DMS114 treated with DMSO at 0.1 percent for 48 hours (cell line): Measurements from ENCODE around the gene ANK2.
"Not testable (repeated sequence)": the region's sequence is repeated elsewhere in the genome, so short reads cannot be mapped to it uniquely, and the experiment has no call there.

ENCODE experiments used
- DNase-seq: peaks from one replicate; lab custom pipeline; 2025; ENCODE audit not compliant: unreplicated experiment; lab: John Stamatoyannopoulos, UW

ANK2 gene

DNA sequence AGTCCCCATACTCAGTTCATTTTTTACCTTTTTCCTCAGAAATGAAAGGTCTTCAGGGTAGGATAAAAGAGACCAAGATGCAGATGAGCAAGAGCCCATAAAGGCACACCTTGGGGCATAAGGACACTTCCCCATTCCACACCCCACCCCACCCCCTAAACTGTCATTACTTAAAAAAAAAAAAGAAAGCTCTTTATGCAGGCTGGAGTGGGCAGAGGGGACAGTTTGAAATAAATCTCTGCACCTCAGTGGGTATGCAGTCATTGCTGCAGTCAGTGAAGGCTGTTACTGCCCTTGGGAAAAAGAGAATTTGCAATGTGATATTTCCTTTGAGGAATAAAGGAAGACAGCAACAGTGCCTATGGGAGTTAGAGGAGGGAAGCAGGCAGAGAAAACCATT is 137.5 kb downstream of the ANK2 start:
- no peak for DNase-seq

DNA sequence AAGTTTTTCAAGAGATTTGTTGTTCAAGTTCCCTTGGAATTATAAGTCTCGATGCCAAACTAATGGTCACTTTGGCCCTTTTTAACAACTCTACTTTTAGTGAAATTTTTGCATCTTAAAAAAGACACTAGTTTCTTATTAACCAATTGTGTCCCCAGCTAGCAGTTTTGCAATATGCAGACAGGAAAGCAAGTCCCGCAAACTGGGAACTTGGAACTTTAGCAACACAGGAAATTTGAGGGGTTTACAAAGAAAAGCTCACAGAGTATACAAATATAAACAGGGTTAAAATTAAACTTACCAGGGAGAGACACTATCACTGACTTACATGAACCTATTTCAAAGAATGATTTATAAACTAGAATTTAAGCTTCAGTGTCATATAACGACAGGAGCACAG is 137.9 kb downstream of the ANK2 start:
- no peak for DNase-seq

GRCh38 chr4:113189546-113189945 is 140.1 kb downstream of the ANK2 start:
- DNase-seq = no peak

DNA sequence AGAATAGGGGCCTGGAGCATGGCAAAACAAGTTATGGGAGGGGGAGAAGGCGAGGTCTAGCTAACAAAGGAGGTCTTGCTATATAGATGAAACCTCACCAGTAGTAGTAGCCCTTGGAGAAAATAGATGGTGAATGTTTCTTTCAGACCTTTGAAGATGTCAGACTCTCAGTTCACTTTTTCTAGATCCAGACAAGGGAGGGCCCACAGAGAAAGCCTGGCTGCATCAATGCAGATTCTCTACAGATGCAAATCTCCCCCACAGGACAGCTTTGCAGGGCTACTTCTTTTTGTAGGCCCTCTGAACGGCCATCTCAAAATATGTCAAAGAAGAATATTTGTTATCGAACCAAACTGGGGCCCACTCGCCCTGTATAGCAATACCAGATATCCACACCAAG is 159.7 kb downstream of the ANK2 start:
- DNase-seq = no peak

DNA sequence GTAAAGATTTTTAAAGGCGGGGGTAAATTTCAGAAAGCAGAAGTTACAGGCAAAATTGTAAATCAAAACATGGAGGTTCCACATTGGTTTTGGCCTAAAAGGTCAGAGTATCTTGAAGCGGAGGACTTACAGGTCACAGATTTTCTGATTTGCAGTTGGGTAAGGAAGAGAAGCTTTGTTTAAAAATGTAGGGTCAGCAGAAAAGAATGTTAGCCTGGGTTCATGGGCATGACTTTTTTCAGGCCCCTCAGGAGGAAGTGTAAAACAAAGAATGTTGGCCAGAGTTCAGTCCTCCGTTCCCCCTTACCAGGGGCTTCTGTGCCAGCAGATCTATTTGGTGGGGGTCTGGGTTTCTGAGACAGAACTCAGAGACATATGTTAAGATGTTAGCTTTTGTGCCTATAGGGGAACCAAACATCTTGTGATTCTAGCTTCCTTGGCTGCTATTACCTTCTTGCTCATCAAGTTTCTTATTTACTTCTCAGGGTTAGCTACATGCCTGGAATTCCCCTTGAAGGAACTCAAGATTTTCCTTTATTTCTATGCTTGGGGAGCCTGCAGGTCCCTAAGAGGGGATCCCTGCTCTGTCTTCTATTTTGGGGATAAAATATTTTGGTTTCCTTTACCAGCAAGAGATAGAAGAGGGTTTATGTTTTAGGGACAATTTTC is 160.3 kb downstream of the ANK2 start:
- no peak for DNase-seq

DNA sequence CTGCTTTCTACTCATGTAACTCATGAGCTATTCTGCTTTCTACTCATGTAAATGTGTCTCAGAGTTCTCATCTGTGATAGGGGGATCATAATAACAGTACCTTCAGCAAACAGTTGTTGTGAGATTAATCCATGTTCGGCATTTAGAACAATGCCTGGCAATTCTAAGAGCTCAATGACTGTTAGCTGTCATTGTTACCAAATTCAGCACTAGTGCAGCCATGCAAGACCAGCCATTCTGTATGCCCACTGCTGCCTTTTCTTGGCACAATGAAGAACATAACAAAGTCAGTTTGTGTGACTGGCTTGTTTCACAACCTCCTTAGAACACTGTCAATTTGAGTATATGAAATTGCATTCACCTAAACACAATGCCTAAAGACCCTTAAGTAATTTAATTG is 163.2 kb downstream of the ANK2 start:
- no peak for DNase-seq

GRCh38 chr4:113221990-113222389 is 172.5 kb downstream of the ANK2 start:
- no peak for DNase-seq

GRCh38 chr4:113222471-113222870 is 173.0 kb downstream of the ANK2 start:
- no peak for DNase-seq

GRCh38 chr4:113223001-113223400 is 173.5 kb downstream of the ANK2 start:
- DNase-seq = no peak

DNA sequence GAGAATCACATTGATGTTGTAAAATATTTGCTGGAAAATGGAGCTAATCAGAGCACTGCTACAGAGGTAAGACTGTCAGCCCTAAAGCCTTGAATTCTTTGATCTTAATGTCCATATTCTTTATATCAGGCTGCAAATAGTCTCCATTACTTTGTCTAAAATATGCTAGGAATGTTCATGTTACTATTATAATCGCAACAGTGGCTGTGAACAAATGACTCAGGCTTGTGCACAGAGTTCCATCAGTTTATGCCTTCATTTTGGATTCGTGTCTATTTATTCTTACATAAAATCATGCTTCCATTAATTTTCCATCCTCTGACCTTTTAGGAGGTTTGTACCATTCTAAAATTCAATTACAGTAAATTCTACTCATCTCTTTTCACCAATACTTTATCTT is 182.7 kb downstream of the ANK2 start:
- no peak for DNase-seq

DNA sequence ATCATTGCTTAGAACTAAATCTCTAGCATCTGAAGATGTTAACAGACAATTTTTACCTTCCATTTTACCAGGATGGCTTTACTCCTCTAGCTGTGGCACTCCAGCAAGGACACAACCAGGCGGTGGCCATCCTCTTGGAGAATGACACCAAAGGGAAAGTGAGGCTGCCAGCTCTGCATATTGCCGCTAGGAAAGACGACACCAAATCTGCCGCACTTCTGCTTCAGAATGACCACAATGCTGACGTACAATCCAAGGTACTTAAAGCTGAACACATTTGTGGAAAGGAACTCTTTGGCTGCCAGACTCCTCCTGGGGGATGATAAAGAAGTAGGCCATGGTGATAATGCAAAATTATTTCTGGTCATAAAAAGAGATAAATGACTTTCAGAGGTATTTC is 187.5 kb downstream of the ANK2 start:
- no peak for DNase-seq

DNA sequence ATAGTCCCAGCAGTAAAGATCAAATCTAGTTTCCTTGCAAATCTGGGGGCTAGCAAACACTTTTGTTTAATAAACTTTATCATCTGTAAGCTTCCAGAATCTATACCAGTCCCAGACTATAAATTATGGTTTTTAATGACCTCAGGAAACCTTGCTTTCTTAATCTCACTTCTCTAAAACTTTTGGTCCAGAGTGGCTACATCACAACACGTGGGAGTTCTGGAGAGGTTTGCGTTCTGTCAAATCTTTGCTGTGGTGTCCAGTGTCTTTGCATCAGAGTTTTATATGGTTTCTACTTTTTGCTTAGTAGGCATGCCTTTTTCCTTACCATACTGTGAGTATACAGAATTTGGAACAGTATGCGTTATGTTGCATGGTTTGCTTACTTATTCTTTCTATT is 193.9 kb downstream of the ANK2 start:
- DNase-seq = no peak

DNA sequence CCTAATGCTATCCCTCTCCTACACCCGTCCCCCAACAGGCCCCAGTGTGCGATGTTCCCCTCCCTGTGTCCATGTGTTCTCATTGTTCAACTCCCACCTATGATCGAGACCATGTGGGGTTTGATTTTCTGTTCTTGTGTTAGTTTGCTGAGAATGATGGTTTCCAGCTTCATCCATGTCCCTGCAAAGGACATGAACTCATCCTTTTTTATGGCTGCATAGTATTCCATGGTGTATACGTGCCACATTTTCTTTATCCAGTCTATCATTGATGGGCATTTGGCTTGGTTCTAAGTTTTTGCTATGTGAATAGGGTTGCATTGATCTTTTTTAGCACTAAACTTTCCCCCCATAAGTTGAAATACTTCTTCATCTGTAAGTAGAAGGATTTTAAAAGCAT is 195.3 kb downstream of the ANK2 start:
- not testable (repeated sequence) for DNase-seq

DNA sequence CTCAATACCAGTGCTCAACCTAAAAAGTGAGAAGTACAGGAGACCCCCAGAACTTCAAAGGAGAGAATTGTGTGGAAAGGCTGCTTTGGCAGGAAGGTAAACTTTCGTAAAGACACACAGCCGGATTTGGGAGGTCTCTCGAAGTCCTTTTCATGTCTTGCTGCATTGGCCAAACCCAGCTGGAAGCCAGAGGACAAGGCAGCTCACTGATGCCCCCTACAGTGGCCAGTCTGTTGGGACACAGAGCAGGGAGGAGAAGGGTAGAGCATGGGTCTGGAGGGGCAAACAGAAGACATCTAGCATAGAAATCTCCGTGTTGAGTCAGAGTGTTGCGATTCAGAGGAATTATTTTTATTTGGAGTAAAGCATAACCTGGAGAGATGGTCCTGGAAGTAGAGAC is 198.9 kb downstream of the ANK2 start:
- no peak for DNase-seq

DNA sequence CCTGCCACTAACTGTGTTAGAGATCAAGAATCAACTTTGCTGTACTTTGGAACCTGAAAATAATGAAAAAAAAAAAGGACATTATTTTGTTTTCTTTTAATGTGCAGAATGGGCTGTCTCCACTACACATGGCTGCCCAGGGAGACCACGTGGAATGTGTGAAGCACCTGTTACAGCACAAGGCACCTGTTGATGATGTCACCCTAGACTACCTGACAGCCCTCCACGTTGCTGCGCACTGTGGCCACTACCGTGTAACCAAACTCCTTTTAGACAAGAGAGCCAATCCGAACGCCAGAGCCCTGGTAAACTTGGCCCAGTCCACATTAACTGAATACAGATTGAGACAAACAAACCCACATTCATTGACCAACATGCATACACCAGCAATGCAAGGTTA is 206.2 kb downstream of the ANK2 start:
- no peak for DNase-seq

DNA sequence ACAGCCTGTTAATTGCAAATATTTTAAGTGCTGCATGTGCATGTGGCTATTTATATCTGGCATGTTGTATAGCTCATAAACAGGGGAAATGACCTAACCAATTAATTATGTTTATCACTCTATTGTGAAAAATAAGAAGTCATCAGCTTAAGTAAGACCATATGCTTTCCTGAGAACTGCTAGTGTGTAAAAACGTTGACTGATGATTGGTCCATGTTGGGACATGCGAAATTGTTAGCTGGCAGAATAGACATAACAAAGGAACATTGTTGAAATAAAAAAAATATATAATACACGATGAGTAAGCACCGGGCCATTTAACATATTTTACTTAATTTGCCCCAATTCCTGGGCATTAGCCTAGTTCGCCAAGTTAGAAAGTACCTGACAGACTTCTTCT is 207.5 kb downstream of the ANK2 start:
- no peak for DNase-seq

GRCh38 chr4:113260688-113261087 is 211.2 kb downstream of the ANK2 start:
- DNase-seq = no peak

- no peak for DNase-seq
Measured at GRCh38 chr4:113263274-113263673, 213.8 kb downstream of the ANK2 start.

DNA sequence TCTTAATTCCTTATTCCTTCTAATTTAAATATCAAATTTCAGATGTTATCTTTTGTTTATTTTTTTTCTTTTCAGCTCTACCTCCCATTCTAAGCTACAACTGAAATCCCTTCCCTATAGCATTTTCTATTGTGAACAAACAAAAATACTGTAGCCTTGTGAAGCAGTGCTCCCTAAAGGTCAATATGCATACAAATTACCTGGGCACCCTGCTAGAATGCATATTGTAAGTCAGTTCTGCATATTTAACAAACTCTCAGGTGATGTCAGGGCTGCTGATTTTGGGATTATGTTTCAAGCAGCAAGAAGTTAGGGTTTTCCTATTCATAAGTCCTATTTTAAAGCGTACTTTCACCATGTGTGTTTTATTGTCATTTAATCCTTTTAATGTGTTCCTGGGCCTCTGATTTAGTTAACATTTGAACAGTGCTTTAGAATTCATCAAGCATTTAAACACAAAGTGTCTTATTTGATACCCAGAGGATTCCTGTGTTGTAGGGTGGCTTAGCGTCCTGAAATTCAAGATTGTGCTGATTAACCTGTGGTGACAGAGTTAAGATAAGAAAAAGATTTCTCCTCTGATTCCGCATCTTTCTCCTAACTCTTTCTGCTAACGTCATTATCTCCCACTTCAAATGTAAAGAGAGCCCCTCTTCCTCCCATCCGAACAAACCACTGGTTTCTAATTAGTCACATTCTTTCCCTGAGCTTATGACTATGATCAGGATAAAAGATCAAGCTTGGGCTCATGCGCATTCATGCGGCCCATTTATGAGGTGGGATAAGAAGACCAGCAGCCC is 221.3 kb downstream of the ANK2 start:
- DNase-seq = no peak

GRCh38 chr4:113272523-113272922 is 223.1 kb downstream of the ANK2 start:
- no peak for DNase-seq

- DNase-seq = no peak
Measured at GRCh38 chr4:113273721-113274220, 224.3 kb downstream of the ANK2 start.

DNA sequence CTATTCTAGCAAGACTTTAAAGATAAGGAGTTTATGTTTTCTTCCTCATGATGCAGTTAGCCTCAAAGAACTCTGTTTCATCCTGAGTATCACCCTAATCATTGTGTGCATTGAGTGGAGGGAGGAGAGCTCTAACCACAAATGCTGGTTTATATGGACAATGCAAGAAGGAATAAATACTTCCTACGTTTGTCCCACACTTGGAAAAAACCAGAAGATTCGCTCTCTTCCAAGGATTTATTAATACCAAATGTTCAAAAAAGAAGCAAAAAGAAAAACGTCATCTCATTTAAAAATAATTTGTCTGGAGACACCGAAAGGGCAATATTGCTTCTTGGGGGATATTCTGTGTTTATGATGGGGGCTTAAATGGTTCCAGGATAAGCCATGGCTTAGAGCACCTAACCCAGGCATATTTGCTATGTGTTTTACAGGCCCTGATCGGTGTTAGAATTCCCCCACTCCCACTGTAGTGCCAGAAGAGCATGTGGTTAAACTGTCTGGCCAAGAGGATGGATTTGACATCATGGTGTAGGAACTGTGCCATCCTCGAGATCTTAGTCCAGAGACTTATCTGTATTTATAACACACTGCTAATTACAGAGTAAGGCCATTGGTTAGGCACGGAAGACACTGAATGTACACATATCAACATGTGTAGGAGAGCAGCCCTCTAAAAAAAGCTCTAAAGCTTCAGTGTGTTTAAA is 227.2 kb downstream of the ANK2 start:
- DNase-seq = no peak
